Cardiac muscle cell (in vitro differentiated cells and primary cell): Measurements from ENCODE around the gene FBXO27. TPM values are rescaled to one million over a fixed set of nuclear protein-coding genes. Genes with fewer than 3 reads are reported as not detected.

Experiments
- DNase-seq, 2 donors: peaks; one replicate each; pipeline versions ENCODE4 v3.0.0 to v3.0.0-alpha.2; 2010 to 2017; ENCODE audit warnings: low read depth in 1 of 2, low spot score in 1 of 2
- H3K27ac ChIP-seq: fragments of 200-600 bp; sonication (generic); 2 replicates; pipeline ENCODE4 v1.5.1; 2016
- H3K27me3 ChIP-seq: fragments of 200-600 bp; sonication (generic); 2 replicates; pipeline ENCODE4 v1.6.0; 2016; ENCODE audit warnings: control low read depth
- H3K36me3 ChIP-seq: fragments of 200-600 bp; sonication (generic); 2 replicates; pipeline ENCODE4 v1.5.1; 2016; ENCODE audit warnings: control low read depth
- H3K4me1 ChIP-seq: fragments of 200-600 bp; sonication (generic); 2 replicates; pipeline ENCODE4 v1.8.1; 2017; ENCODE audit warnings: low read depth, mild to moderate bottlenecking, mixed run types
- H3K4me3 ChIP-seq: fragments of 200-600 bp; sonication (generic); 2 replicates; pipeline ENCODE4 v1.5.1; 2016; ENCODE audit warnings: mild to moderate bottlenecking
- H3K9me3 ChIP-seq: fragments of 200-600 bp; sonication (generic); 2 replicates; pipeline ENCODE4 v1.5.1; 2017; ENCODE audit warnings: low read depth, mild to moderate bottlenecking, control low read depth
- CTCF ChIP-seq: IDR thresholded peaks from 2 replicates; pipeline ENCODE4 v1.5.1; 2012; ENCODE audit warnings: low read depth, mild to moderate bottlenecking, low read length
- polyA plus RNA-seq: library from polyadenylated mRNA; unstranded; fragments of >200 nt; fragmentation: Nextera tagmentation; extraction: Ambion mirVana; gene quantifications from 2 replicates; pipeline ENCODE4 v1.2.1, GENCODE V29; 2016
- total RNA-seq: library from RNA; depleted of rRNA; stranded (reverse); fragments of >200 nt; gene quantifications from 2 replicates; pipeline ENCODE4 v1.2.3, GENCODE V29; 2016

Gene FBXO27
- total and polyA plus RNA-seq, 2 experiments from 2014 or later = 13.4 to 17.8 TPM

- no peaks in the 10 kb centered on the region for H3K9me3 ChIP-seq
- no peaks in the 10 kb centered on the region for H3K4me1 ChIP-seq
- no peak for DNase-seq
- H3K27me3 ChIP-seq = no peaks in the 10 kb centered on the region
- H3K27ac ChIP-seq = no peak overlapping the region
- no peaks in the 10 kb centered on the region for H3K36me3 ChIP-seq
- no peak overlapping the region for H3K4me3 ChIP-seq
- no peak for TF ChIP-seq CTCF
Observed at GRCh38 chr19:39052846-39053245, 20.5 kb upstream of the FBXO27 start.

GRCh38 chr19:39052243-39052746 lies 19.9 kb upstream of the FBXO27 start:
- H3K9me3 ChIP-seq = no peaks in the 10 kb centered on the region
- H3K27ac ChIP-seq = no peak overlapping the region
- H3K27me3 ChIP-seq = no peaks in the 10 kb centered on the region
- peak; percentile 85 for TF ChIP-seq CTCF
- no peak overlapping the region for H3K4me3 ChIP-seq
- H3K4me1 ChIP-seq = no peaks in the 10 kb centered on the region
- no peaks in the 10 kb centered on the region for H3K36me3 ChIP-seq
- peak; percentile 69 to 71 for DNase-seq

GRCh38 chr19:39047073-39047472 lies 14.7 kb upstream of the FBXO27 start:
- Histone ChIP-seq H3K4me1 (no peaks in the 10 kb centered on the region), H3K27ac (no peak overlapping the region), H3K9me3 (no peaks in the 10 kb centered on the region), H3K36me3 (no peaks in the 10 kb centered on the region), H3K4me3 (no peak overlapping the region), H3K27me3 (no peaks in the 10 kb centered on the region)
- no peak for DNase-seq
- no peak for TF ChIP-seq CTCF

GRCh38 chr19:39046037-39046821 lies 13.9 kb upstream of the FBXO27 start:
- H3K4me1 ChIP-seq = no peaks in the 10 kb centered on the region
- H3K36me3 ChIP-seq = no peaks in the 10 kb centered on the region
- TF ChIP-seq CTCF = no peak
- no peak overlapping the region for H3K27ac ChIP-seq
- peak in 1 of 2 donors; percentile 16 for DNase-seq
- no peaks in the 10 kb centered on the region for H3K27me3 ChIP-seq
- H3K4me3 ChIP-seq = no peak overlapping the region
- no peaks in the 10 kb centered on the region for H3K9me3 ChIP-seq

- no peak overlapping the region for H3K27ac ChIP-seq
- no peak for DNase-seq
- H3K4me3 ChIP-seq = no peak overlapping the region
- no peak for TF ChIP-seq CTCF
- H3K4me1 ChIP-seq = no peaks in the 10 kb centered on the region
- H3K36me3 ChIP-seq = no peaks in the 10 kb centered on the region
- H3K27me3 ChIP-seq = no peaks in the 10 kb centered on the region
- H3K9me3 ChIP-seq = no peaks in the 10 kb centered on the region
Observed at GRCh38 chr19:39045506-39045905, 13.2 kb upstream of the FBXO27 start.
